Cardiac muscle cell (in vitro differentiated cells and primary cell): ENCODE measurements around the gene MMP7. TPM values are rescaled to one million over a fixed set of nuclear protein-coding genes. Genes with fewer than 3 reads are reported as not detected.
A peak's percentile ranks its signal among the peaks of the same experiment; 100 is the strongest.

Experiments used
- DNase-seq, 2 donors: peaks; one replicate each; pipeline versions ENCODE4 v3.0.0 to v3.0.0-alpha.2; 2010 to 2017; ENCODE audit warnings: low read depth in 1 of 2, low spot score in 1 of 2
- H3K27ac ChIP-seq: fragments of 200-600 bp; sonication (generic); 2 replicates; pipeline ENCODE4 v1.5.1; 2016
- H3K27me3 ChIP-seq: fragments of 200-600 bp; sonication (generic); 2 replicates; pipeline ENCODE4 v1.6.0; 2016; ENCODE audit warnings: control low read depth
- H3K36me3 ChIP-seq: fragments of 200-600 bp; sonication (generic); 2 replicates; pipeline ENCODE4 v1.5.1; 2016; ENCODE audit warnings: control low read depth
- H3K4me1 ChIP-seq: fragments of 200-600 bp; sonication (generic); 2 replicates; pipeline ENCODE4 v1.8.1; 2017; ENCODE audit warnings: low read depth, mild to moderate bottlenecking, mixed run types
- H3K4me3 ChIP-seq: fragments of 200-600 bp; sonication (generic); 2 replicates; pipeline ENCODE4 v1.5.1; 2016; ENCODE audit warnings: mild to moderate bottlenecking
- H3K9me3 ChIP-seq: fragments of 200-600 bp; sonication (generic); 2 replicates; pipeline ENCODE4 v1.5.1; 2017; ENCODE audit warnings: low read depth, mild to moderate bottlenecking, control low read depth
- CTCF ChIP-seq: IDR thresholded peaks from 2 replicates; pipeline ENCODE4 v1.5.1; 2012; ENCODE audit warnings: low read depth, mild to moderate bottlenecking, low read length
- polyA plus RNA-seq: library from polyadenylated mRNA; unstranded; fragments of >200 nt; fragmentation: Nextera tagmentation; extraction: Ambion mirVana; gene quantifications from 2 replicates; pipeline ENCODE4 v1.2.1, GENCODE V29; 2016
- total RNA-seq: library from RNA; depleted of rRNA; stranded (reverse); fragments of >200 nt; gene quantifications from 2 replicates; pipeline ENCODE4 v1.2.3, GENCODE V29; 2016

Gene MMP7
- total and polyA plus RNA-seq, 2 experiments from 2014 or later = not detected

GRCh38 chr11:102561636-102562035 lies 31.1 kb upstream of the MMP7 start:
- H3K27ac ChIP-seq = no peak overlapping the region
- no peak overlapping the region for H3K4me3 ChIP-seq
- H3K9me3 ChIP-seq = no peaks in the 10 kb centered on the region
- no peak for DNase-seq
- no peaks in the 10 kb centered on the region for H3K4me1 ChIP-seq
- no peaks in the 10 kb centered on the region for H3K36me3 ChIP-seq
- no peaks in the 10 kb centered on the region for H3K27me3 ChIP-seq
- TF ChIP-seq CTCF = no peak

- Histone ChIP-seq H3K4me3 (no peak overlapping the region), H3K27me3 (no peaks in the 10 kb centered on the region), H3K4me1 (no peaks in the 10 kb centered on the region), H3K27ac (no peak overlapping the region), H3K9me3 (no peaks in the 10 kb centered on the region), H3K36me3 (no peaks in the 10 kb centered on the region)
- TF ChIP-seq CTCF = no peak
- DNase-seq = peak in 1 of 2 donors; percentile 79
Measured at GRCh38 chr11:102560555-102561011, 30.0 kb upstream of the MMP7 start.

DNA sequence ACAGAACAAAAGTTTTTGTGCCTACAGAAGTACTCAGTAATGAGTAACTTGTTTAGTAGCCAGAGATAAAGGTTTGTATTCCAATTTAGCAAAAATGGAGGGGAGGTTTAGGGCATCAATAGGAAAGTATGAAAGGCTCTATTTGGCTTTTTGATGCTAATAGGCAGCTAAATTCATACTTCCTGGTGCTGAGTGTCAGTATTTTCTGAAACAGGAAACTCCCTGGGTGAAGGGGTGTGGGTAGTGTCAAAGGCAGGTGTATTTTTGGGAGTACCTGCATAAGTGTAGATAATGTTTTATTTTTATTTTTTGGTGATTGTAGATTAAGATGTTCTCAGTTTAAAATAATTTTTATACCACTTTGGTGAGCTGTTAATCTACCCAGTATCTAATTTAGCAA lies 29.3 kb upstream of the MMP7 start:
- no peak for DNase-seq
- Histone ChIP-seq H3K27ac (no peak overlapping the region), H3K4me3 (no peak overlapping the region), H3K36me3 (no peaks in the 10 kb centered on the region), H3K9me3 (no peaks in the 10 kb centered on the region), H3K4me1 (no peaks in the 10 kb centered on the region), H3K27me3 (no peaks in the 10 kb centered on the region)
- TF ChIP-seq CTCF = no peak

DNA sequence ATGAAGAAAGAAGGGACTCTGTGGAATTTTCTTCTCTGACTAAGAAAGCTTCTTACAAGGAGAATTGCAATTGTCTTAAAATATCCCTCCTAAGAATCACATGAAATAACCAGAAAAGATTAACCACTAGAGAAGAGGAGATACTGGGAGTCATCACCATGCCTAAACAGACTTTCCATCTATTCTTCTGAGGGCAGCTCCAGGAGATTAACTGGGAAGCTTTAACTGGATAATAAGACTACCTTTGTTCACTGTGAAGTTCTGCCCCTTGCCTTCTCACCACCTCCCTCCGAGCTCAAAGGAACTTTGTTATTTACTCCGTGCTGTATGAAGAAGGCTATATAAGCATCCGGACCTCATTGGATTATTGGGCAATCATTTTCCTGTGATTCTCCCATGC lies 24.5 kb upstream of the MMP7 start:
- no peaks in the 10 kb centered on the region for H3K36me3 ChIP-seq
- no peak overlapping the region for H3K27ac ChIP-seq
- no peaks in the 10 kb centered on the region for H3K9me3 ChIP-seq
- no peak for TF ChIP-seq CTCF
- DNase-seq = no peak
- H3K4me3 ChIP-seq = no peak overlapping the region
- H3K4me1 ChIP-seq = peaks cover 14% of the 10 kb centered on the region
- H3K27me3 ChIP-seq = no peaks in the 10 kb centered on the region

DNA sequence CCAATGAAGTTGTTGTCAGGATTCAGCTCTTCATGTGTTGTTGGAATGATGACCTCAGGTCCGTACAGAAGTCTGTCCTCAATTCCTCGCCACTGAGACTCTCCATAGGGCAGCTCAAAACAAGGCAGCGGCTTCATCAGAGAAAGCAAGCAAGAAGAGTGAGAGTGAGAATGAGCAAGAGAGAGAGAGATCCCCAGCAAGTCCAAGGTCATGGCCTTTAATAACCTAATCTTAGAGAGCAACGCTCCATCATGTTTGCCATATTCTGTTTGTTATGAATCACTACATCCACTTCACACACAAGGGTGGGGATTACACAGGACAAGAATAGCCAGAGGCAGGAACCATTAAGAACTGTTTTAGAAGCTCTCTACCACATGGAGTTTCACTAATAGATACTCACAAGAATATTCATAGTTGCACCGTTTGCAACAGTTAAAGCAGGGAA lies 23.3 kb upstream of the MMP7 start:
- Histone ChIP-seq H3K27me3 (no peaks in the 10 kb centered on the region), H3K27ac (no peak overlapping the region), H3K9me3 (no peaks in the 10 kb centered on the region), H3K4me1 (peaks cover 14% of the 10 kb centered on the region), H3K4me3 (no peak overlapping the region), H3K36me3 (no peaks in the 10 kb centered on the region)
- TF ChIP-seq CTCF = no peak
- DNase-seq = no peak
